K562 (cell line): ENCODE data around the gene FTSJ1. TPM values are rescaled to one million over a fixed set of nuclear protein-coding genes. Genes with fewer than 3 reads are reported as not detected.

Experiments
- CREB1 ChIP-seq, 2 experiments: sonication (generic) in 1 of 2; formaldehyde crosslinking in 1 of 2; IDR thresholded peaks; 2 replicates each; pipeline versions ENCODE4 v1.6.1 to v1.8.0; 2012 to 2022; ENCODE audit warnings: inconsistent platforms in 1 of 2, mild to moderate bottlenecking in 1 of 2, missing genetic modification reagents in 1 of 2, moderate library complexity in 1 of 2
- HMGN3 ChIP-seq: IDR thresholded peaks from 2 replicates; pipeline ENCODE4 v1.6.1; 2011; ENCODE audit warnings: borderline replicate concordance, low read depth, mild to moderate bottlenecking, mixed read lengths, low read length; ENCODE audit not compliant: insufficient read length; ENCODE audit errors: extremely low read depth
- KAT8 ChIP-seq: fragments of 450-650 bp; IDR thresholded peaks from 2 replicates; pipeline ENCODE4 v1.6.1; 2016; ENCODE audit warnings: low read depth, mild to moderate bottlenecking
- MBD2 ChIP-seq: sonication (generic); IDR thresholded peaks from 2 replicates; pipeline ENCODE4 v1.6.1; 2016; ENCODE audit warnings: low read depth, borderline replicate concordance
- MYC ChIP-seq, 2 experiments: fragments of 250-450 bp in 1 of 2; sonication (Bioruptor Pico) in 1 of 2; IDR thresholded peaks; 2 replicates each; pipeline versions ENCODE4 v1.5.1 to v1.6.1; 2012 to 2021; ENCODE audit warnings: low read depth in 2 of 2, borderline replicate concordance in 1 of 2, improper control_type of control experiment in 1 of 2, low read length in 1 of 2, mild to moderate bottlenecking in 1 of 2, moderate library complexity in 1 of 2
- NCOA2 ChIP-seq, 2 experiments: fragments of 450-650 bp; IDR thresholded peaks; 2 replicates each; pipeline ENCODE4 v1.6.1; 2018; ENCODE audit warnings: mild to moderate bottlenecking in 2 of 2, moderate library complexity in 1 of 2; ENCODE audit not compliant: partially characterized antibody in 2 of 2
- NCOR1 ChIP-seq: fragments of 450-650 bp; IDR thresholded peaks from 2 replicates; pipeline ENCODE4 v1.6.1; 2016; ENCODE audit warnings: mild to moderate bottlenecking, moderate library complexity
- PHF8 ChIP-seq: fragments of 200-600 bp; sonication (generic); IDR thresholded peaks from 2 replicates; pipeline ENCODE4 v1.6.1; 2012; ENCODE audit warnings: mixed run types, mild to moderate bottlenecking, inconsistent platforms, low read length, moderate library complexity, borderline replicate concordance
- POLR2G ChIP-seq: fragments of 200-400 bp; formaldehyde crosslinking; IDR thresholded peaks from 2 replicates; pipeline ENCODE4 v1.6.1; 2017; ENCODE audit warnings: low read depth, mild to moderate bottlenecking, antibody characterized with exemption, low read length, moderate library complexity
- RBFOX2 ChIP-seq: fragments of 200-400 bp; formaldehyde crosslinking; IDR thresholded peaks from 2 replicates; pipeline ENCODE4 v1.6.1; 2017; ENCODE audit warnings: low read depth, mild to moderate bottlenecking, low read length, moderate library complexity
- RUNX1 ChIP-seq: sonication (generic); IDR thresholded peaks from 2 replicates; pipeline ENCODE4 v1.6.1; 2016; ENCODE audit warnings: antibody characterized with exemption, low read depth
- SMAD1 ChIP-seq: fragments of 150-350 bp; IDR thresholded peaks from 2 replicates; pipeline ENCODE4 v1.6.1; 2014; ENCODE audit warnings: low read length, low read depth; ENCODE audit not compliant: partially characterized antibody
- ZBTB7A ChIP-seq: IDR thresholded peaks from 2 replicates; pipeline ENCODE4 v1.6.1; 2011; ENCODE audit warnings: low read depth, mild to moderate bottlenecking, low read length, moderate library complexity, borderline replicate concordance; ENCODE audit not compliant: control insufficient read depth
- ZBTB8A ChIP-seq: fragments of 450-650 bp; IDR thresholded peaks from 2 replicates; pipeline ENCODE4 v1.6.1; 2018; ENCODE audit warnings: mild to moderate bottlenecking, moderate library complexity; ENCODE audit not compliant: partially characterized antibody
- ZKSCAN3 ChIP-seq: fragments of 250-450 bp; sonication (Bioruptor Pico); IDR thresholded peaks from 2 replicates; pipeline ENCODE4 v1.4.0; 2020
- ZKSCAN8 ChIP-seq: fragments of 200-800 bp; sonication (Bioruptor generic); IDR thresholded peaks from 2 replicates; pipeline ENCODE4 v1.6.1; 2016; ENCODE audit warnings: missing genetic modification characterization, missing compliant biosample characterization
- ZNF347 ChIP-seq: fragments of 450-650 bp; formaldehyde crosslinking; IDR thresholded peaks from 2 replicates; pipeline ENCODE4 v1.4.0; 2020; ENCODE audit warnings: low read depth, mild to moderate bottlenecking, moderate library complexity
- polyA plus RNA-seq, 8 experiments: library from polyadenylated mRNA; depleted of rRNA in 4 of 8; stranded (reverse) in 5 of 8; unstranded in 3 of 8; fragments of >200 nt; fragmentation: Nextera tagmentation in 2 of 8; fragmentation: Illumina TruSeq in 1 of 8; extraction: Ambion mirVana in 2 of 8; extraction: Trizol in 1 of 8; gene quantifications; 2 replicates each; pipeline versions ENCODE4 v1.2.1 to v1.2.3, GENCODE V29; 2011 to 2014; ENCODE audit warnings: inconsistent platforms in 1 of 8, missing spikeins in 1 of 8
- total RNA-seq, 7 experiments: library from RNA; depleted of rRNA in 6 of 7; stranded (reverse); fragments of >200 nt in 6 of 7; fragmentation: Illumina TruSeq in 2 of 7; extraction: Trizol in 2 of 7; gene quantifications; 2 replicates each; pipeline versions ENCODE4 v1.2.1 to v1.2.3, GENCODE V29; 2011 to 2021; ENCODE audit warnings: low replicate concordance in 1 of 7
- TF ChIP-seq, protein P1 (sequence below): fragments of 450-650 bp; IDR thresholded peaks from 2 replicates; pipeline ENCODE4 v1.6.1; 2014; ENCODE audit warnings: low read depth, mild to moderate bottlenecking, moderate library complexity, borderline replicate concordance
- TF ChIP-seq, protein P2 (sequence below): fragments of 450-650 bp; IDR thresholded peaks from 2 replicates; pipeline ENCODE4 v1.7.0; 2016; ENCODE audit warnings: borderline replicate concordance
- TF ChIP-seq, protein P3 (sequence below): fragments of 250-450 bp; sonication (Bioruptor Pico); IDR thresholded peaks from 2 replicates; pipeline ENCODE4 v1.5.1; 2021; ENCODE audit warnings: mild to moderate bottlenecking

FTSJ1 gene
- total and polyA plus RNA-seq, 9 of the 15 experiments (the other 6 are each of a cell fraction or from before 2014, with no cell fraction given): 12.2 to 95.6 (median 71.6) TPM

DNA sequence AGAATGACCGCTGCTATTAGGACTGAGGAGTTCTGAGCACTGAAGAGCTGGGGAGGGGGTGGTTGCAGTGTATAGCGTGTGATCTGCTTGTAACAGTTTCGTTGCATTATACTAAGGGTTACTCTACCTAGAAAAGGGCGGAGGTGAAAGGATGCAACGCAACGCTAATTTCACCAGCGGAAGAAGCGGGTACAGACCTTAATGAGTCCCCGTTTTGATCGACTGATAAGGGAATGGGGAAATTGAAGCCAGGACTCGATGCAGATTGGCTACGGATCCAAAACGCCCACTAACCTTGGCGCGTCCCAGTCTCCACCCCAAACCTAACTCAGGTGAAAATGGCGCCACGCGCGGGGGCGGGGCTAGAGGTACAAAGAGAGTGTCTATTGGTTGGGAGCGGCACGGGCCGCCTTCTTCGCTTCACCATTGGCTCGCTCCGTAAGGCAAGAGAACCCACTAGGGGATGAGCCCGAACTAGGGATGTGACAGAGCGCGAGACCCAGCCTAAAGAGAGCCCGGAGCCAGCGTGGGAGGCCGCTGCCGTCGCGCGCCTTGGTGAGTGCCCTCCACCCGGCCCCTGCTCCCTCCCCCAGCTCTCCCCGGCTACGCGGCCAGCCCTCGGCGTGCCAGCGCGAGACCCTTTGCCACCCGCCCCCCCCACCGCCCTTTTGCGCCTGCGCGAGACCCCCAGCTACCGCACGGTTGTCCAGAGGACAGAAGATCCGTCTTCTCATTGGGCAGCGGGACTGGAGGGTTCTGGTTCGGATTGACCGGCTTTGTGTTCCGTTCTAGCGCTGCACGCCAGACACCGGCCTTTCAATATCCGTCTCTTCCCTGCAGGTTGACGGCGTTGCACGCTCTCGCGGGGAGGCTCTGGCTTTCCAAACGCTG lies 45.6 kb downstream of the FTSJ1 start, which contains the start of gene EBP (continued):
- TF ChIP-seq, protein P1, sequence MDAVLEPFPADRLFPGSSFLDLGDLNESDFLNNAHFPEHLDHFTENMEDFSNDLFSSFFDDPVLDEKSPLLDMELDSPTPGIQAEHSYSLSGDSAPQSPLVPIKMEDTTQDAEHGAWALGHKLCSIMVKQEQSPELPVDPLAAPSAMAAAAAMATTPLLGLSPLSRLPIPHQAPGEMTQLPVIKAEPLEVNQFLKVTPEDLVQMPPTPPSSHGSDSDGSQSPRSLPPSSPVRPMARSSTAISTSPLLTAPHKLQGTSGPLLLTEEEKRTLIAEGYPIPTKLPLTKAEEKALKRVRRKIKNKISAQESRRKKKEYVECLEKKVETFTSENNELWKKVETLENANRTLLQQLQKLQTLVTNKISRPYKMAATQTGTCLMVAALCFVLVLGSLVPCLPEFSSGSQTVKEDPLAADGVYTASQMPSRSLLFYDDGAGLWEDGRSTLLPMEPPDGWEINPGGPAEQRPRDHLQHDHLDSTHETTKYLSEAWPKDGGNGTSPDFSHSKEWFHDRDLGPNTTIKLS: no peak
- TF ChIP-seq ZKSCAN8 (no peak), KAT8 (no peak), PHF8 (peak; percentile 42; the same call in 1 of the 2 replicates), RBFOX2 (peak; percentile 92), HMGN3 (no peak), MYC (IDR thresholded peaks at IDR 0.05; ENCODE audit: low read depth, low read length) (peak; percentile 37; the same call in 1 of the 2 replicates), MYC (CRISPR knock-in tag; IDR thresholded peaks at IDR 0.05; ENCODE audit: borderline replicate concordance, low read depth) (no peak), CREB1 (IDR thresholded peaks at IDR 0.05) (0 out of 2 replicates have a peak, but pooled peaks have one; percentile 25), CREB1 (CRISPR knock-in tag; IDR thresholded peaks at IDR 0.05) (peak; percentile 14; the same call in 1 of the 2 replicates), ZNF347 (no peak), SMAD1 (no peak), ZKSCAN3 (CRISPR knock-in tag) (no peak), NCOA2 (IDR thresholded peaks at IDR 0.05; ENCODE audit: partially characterized antibody in 2 of 2) (no peak), POLR2G (peak; percentile 94), ZBTB7A (no peak), MBD2 (peak; percentile 83), NCOR1 (no peak; the same call in 1 of the 2 replicates), RUNX1 (no peak), ZBTB8A (no peak)
- TF ChIP-seq, protein P2, sequence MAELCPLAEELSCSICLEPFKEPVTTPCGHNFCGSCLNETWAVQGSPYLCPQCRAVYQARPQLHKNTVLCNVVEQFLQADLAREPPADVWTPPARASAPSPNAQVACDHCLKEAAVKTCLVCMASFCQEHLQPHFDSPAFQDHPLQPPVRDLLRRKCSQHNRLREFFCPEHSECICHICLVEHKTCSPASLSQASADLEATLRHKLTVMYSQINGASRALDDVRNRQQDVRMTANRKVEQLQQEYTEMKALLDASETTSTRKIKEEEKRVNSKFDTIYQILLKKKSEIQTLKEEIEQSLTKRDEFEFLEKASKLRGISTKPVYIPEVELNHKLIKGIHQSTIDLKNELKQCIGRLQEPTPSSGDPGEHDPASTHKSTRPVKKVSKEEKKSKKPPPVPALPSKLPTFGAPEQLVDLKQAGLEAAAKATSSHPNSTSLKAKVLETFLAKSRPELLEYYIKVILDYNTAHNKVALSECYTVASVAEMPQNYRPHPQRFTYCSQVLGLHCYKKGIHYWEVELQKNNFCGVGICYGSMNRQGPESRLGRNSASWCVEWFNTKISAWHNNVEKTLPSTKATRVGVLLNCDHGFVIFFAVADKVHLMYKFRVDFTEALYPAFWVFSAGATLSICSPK: no peak
- TF ChIP-seq, protein P3, sequence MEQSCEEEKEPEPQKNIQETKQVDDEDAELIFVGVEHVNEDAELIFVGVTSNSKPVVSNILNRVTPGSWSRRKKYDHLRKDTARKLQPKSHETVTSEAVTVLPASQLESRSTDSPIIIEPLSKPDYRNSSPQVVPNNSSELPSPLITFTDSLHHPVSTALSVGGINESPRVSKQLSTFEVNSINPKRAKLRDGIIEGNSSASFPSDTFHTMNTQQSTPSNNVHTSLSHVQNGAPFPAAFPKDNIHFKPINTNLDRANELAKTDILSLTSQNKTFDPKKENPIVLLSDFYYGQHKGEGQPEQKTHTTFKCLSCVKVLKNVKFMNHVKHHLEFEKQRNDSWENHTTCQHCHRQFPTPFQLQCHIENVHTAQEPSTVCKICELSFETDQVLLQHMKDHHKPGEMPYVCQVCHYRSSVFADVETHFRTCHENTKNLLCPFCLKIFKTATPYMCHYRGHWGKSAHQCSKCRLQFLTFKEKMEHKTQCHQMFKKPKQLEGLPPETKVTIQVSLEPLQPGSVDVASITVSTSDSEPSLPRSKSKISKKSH (CRISPR knock-in tag): no peak
